GM18502 (cell line): ENCODE data around the gene LGALS1.
"Not testable (repeated sequence)": the region's sequence is repeated elsewhere in the genome, so short reads cannot be mapped to it uniquely, and the experiment has no call there.

Source experiments
- ATAC-seq: cut with Tn5 transposase; IDR thresholded peaks from one replicate; pipeline ENCODE4 v1.9.1; 2021; ENCODE audit warnings: mild to moderate bottlenecking; ENCODE audit not compliant: unreplicated experiment, poor library complexity

The LGALS1 gene

GRCh38 chr22:37681001-37681424 is 5.6 kb downstream of the LGALS1 start:
- no peak for ATAC-seq

GRCh38 chr22:37681556-37682049 is 6.2 kb downstream of the LGALS1 start:
- no peak for ATAC-seq

- no peak for ATAC-seq
These were observed 9.6 kb downstream of the LGALS1 start for GRCh38 chr22:37684803-37685615.

GRCh38 chr22:37686002-37686982 is 10.9 kb downstream of the LGALS1 start, which contains the start of gene NOL12:
Gene NOL12 (plus strand): TSS chr22:37686343. CDS start chr22:37686393, 50 bp downstream.
- peak; percentile 78 for ATAC-seq

GRCh38 chr22:37690407-37690806 is 15.0 kb downstream of the LGALS1 start:
- no peak for ATAC-seq

- no peak for ATAC-seq
These were observed 15.6 kb downstream of the LGALS1 start for GRCh38 chr22:37690901-37691504.

- no peak for ATAC-seq
These were observed 17.3 kb downstream of the LGALS1 start for GRCh38 chr22:37692627-37693285.

GRCh38 chr22:37694131-37694530 is 18.7 kb downstream of the LGALS1 start:
- not testable (repeated sequence) for ATAC-seq

- not testable (repeated sequence) for ATAC-seq
These were observed 20.8 kb downstream of the LGALS1 start for GRCh38 chr22:37696260-37696656.

GRCh38 chr22:37696657-37697537 is 21.5 kb downstream of the LGALS1 start, which contains the start of gene TRIOBP:
Gene TRIOBP (plus strand): TSS chr22:37697048. CDS start chr22:37701366, 4,318 bp downstream.
- ATAC-seq, result no peak

GRCh38 chr22:37697538-37697835 is 22.1 kb downstream of the LGALS1 start:
- ATAC-seq, result no peak

- ATAC-seq, result no peak
These were observed 25.8 kb downstream of the LGALS1 start for GRCh38 chr22:37701141-37701786.

GRCh38 chr22:37703906-37704305 is 28.5 kb downstream of the LGALS1 start:
- ATAC-seq, result no peak

GRCh38 chr22:37704645-37705044 is 29.2 kb downstream of the LGALS1 start:
- ATAC-seq, result no peak

GRCh38 chr22:37705205-37705604 is 29.8 kb downstream of the LGALS1 start:
- no peak for ATAC-seq

- no peak for ATAC-seq
These were observed 33.4 kb downstream of the LGALS1 start for GRCh38 chr22:37708580-37709444.

- ATAC-seq, result no peak
These were observed 34.0 kb downstream of the LGALS1 start for GRCh38 chr22:37709445-37709765.

GRCh38 chr22:37710675-37711074 is 35.2 kb downstream of the LGALS1 start:
- no peak for ATAC-seq
